Measurements from ENCODE around the gene SLC7A6. TPM values are rescaled to one million over a fixed set of nuclear protein-coding genes. Genes with fewer than 3 reads are reported as not detected.

SLC7A6 gene
- total and polyA plus RNA-seq, 2 of the 8 experiments (the other 6 are each of a cell fraction or from before 2014, with no cell fraction given), result 28.0 to 37.8 TPM

DNA sequence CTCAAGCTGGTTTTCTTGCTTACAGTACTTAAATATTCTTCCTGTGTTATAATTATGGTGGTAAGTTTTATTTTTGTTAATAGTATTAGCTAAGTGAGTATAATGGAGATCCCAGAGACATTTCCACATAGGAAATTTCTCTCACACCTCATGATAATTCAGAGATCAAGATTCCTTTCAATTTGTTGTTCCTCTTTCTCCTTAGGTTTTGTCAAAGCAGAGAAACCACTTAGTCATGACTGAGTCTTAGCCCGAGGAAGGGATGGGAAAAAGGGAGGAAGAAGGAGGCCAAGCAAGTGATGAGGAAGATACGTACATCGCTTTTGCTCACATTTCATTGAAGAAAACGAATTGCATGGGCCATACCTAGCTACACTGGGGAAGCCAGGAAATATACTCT is 46.8 kb upstream of the SLC7A6 start (continued):
- TF ChIP-seq CTCF (IDR thresholded peaks at IDR 0.05; ENCODE audit: control extremely low read depth in 1 of 3, insufficient read depth in 1 of 3, low read depth in 1 of 3, low read length in 3 of 3), result no peak
- TF ChIP-seq CREB1 (IDR thresholded peaks at IDR 0.05), result no peak
- TF ChIP-seq CBX8 (IDR thresholded peaks at IDR 0.05; ENCODE audit: borderline replicate concordance, low read depth, low read length), result no peak
